Epithelial cell of prostate (primary cell): ENCODE data around the gene ZNRF3.
"Not testable (repeated sequence)": the region's sequence is repeated elsewhere in the genome, so short reads cannot be mapped to it uniquely, and the experiment has no call there.

Source experiments
- DNase-seq: peaks from one replicate; pipeline ENCODE4 v3.0.0-alpha.2; 2011; ENCODE audit warnings: low read depth, low spot score
- H3K27ac ChIP-seq: fragments of 450-650 bp; 2 replicates; pipeline ENCODE4 v1.5.1; 2017; ENCODE audit warnings: mild to moderate bottlenecking

The ZNRF3 gene

GRCh38 chr22:29078036-29078868 lies 194.9 kb downstream of the ZNRF3 start:
- no peak overlapping the region for H3K27ac ChIP-seq
- no peak for DNase-seq

GRCh38 chr22:29078869-29079207 lies 195.5 kb downstream of the ZNRF3 start:
- DNase-seq, result no peak
- no peak overlapping the region for H3K27ac ChIP-seq

GRCh38 chr22:29079218-29079901 lies 196.0 kb downstream of the ZNRF3 start:
- H3K27ac ChIP-seq, result no peak overlapping the region
- DNase-seq, result no peak

GRCh38 chr22:29080106-29080975 lies 197.0 kb downstream of the ZNRF3 start:
- DNase-seq, result no peak
- H3K27ac ChIP-seq, result no peak overlapping the region

GRCh38 chr22:29081517-29082236 lies 198.3 kb downstream of the ZNRF3 start:
- no peak for DNase-seq
- H3K27ac ChIP-seq, result no peak overlapping the region

- H3K27ac ChIP-seq, result no peak overlapping the region
- no peak for DNase-seq
Observed at GRCh38 chr22:29082826-29083545, 199.6 kb downstream of the ZNRF3 start.

GRCh38 chr22:29083576-29083932 lies 200.2 kb downstream of the ZNRF3 start:
- H3K27ac ChIP-seq, DNase-seq: not testable (repeated sequence)

- DNase-seq, result no peak
- no peak overlapping the region for H3K27ac ChIP-seq
Observed at GRCh38 chr22:29083933-29084591, 200.7 kb downstream of the ZNRF3 start.

GRCh38 chr22:29087012-29087411 lies 203.6 kb downstream of the ZNRF3 start:
- DNase-seq, result no peak
- no peak overlapping the region for H3K27ac ChIP-seq

GRCh38 chr22:29088809-29089208 lies 205.4 kb downstream of the ZNRF3 start:
- no peak overlapping the region for H3K27ac ChIP-seq
- no peak for DNase-seq

GRCh38 chr22:29089507-29089906 lies 206.1 kb downstream of the ZNRF3 start:
- no peak for DNase-seq
- H3K27ac ChIP-seq, result no peak overlapping the region

GRCh38 chr22:29090039-29090438 lies 206.7 kb downstream of the ZNRF3 start:
- DNase-seq, result no peak
- H3K27ac ChIP-seq, result no peak overlapping the region

GRCh38 chr22:29092243-29092642 lies 208.9 kb downstream of the ZNRF3 start:
- no peak overlapping the region for H3K27ac ChIP-seq
- DNase-seq, result no peak

- DNase-seq, result no peak
- H3K27ac ChIP-seq, result no peak overlapping the region
Observed at GRCh38 chr22:29093030-29093429, 209.7 kb downstream of the ZNRF3 start.

- no peak for DNase-seq
- no peak overlapping the region for H3K27ac ChIP-seq
Observed at GRCh38 chr22:29093501-29094300, 210.3 kb downstream of the ZNRF3 start.

GRCh38 chr22:29095459-29095858 lies 212.1 kb downstream of the ZNRF3 start:
- no peak for DNase-seq
- H3K27ac ChIP-seq, result no peak overlapping the region

- H3K27ac ChIP-seq, result no peak overlapping the region
Observed at GRCh38 chr22:29096736-29097669, 213.6 kb downstream of the ZNRF3 start.

More at GRCh38 chr22:29096736-29097669, 213.6 kb downstream of the ZNRF3 start:
- DNase-seq, result no peak
